ENCODE results near the gene GLRA3. TPM values are rescaled to one million over a fixed set of nuclear protein-coding genes. Genes with fewer than 3 reads are reported as not detected.

Gene GLRA3
- total and polyA plus RNA-seq, 2 donors (not counting 3 experiments of a cell fraction or from before 2014, with no cell fraction given) = not detected

DNA sequence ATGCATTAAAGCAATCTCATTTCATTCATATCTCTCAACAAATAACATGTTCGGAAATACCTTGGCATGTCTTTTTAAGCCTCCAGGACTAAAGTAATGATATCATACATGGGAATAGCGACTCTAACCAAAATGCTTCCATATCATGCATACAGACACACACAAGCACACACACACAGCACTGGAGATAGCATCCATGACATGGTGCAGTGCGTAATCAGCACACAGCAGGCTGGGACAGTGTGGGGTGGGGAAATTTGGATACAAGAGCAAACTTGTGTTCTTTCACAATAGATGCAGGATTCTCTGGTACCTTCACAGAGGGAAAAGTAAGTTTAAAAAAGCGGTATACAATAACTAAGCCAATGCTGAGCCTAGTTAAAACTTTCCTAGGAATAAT lies 174.4 kb downstream of the GLRA3 start:
- ChIA-PET POLR2A (no interaction called here), CTCF (no interaction called here)
- dilution Hi-C loops (cut with MboI; ENCODE audit: extremely low pct_ligation_motif_present, low sequenced_read_pairs) (no loop called here), intact Hi-C loops (cut with micrococcal nuclease) (no loop called here)
- FAIRE-seq = no peak
- no peak overlapping the region for H3K27ac ChIP-seq (ENCODE audit: insufficient read depth, low read depth, low read length)
- TF ChIP-seq, protein P1, sequence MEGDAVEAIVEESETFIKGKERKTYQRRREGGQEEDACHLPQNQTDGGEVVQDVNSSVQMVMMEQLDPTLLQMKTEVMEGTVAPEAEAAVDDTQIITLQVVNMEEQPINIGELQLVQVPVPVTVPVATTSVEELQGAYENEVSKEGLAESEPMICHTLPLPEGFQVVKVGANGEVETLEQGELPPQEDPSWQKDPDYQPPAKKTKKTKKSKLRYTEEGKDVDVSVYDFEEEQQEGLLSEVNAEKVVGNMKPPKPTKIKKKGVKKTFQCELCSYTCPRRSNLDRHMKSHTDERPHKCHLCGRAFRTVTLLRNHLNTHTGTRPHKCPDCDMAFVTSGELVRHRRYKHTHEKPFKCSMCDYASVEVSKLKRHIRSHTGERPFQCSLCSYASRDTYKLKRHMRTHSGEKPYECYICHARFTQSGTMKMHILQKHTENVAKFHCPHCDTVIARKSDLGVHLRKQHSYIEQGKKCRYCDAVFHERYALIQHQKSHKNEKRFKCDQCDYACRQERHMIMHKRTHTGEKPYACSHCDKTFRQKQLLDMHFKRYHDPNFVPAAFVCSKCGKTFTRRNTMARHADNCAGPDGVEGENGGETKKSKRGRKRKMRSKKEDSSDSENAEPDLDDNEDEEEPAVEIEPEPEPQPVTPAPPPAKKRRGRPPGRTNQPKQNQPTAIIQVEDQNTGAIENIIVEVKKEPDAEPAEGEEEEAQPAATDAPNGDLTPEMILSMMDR (IDR thresholded peaks at IDR 0.05; ENCODE audit: extremely low read depth in 1 of 2, insufficient read depth in 1 of 2, low read depth in 1 of 2, low read length in 2 of 2) = no peak
- no peak for TF ChIP-seq JUN (IDR thresholded peaks at IDR 0.05; ENCODE audit: borderline replicate concordance, insufficient read depth, insufficient read length, low read depth)
- TF ChIP-seq MYC (IDR thresholded peaks at IDR 0.05; ENCODE audit: low read depth, low read length) = no peak
- TF ChIP-seq GATA2 (IDR thresholded peaks at IDR 0.05; ENCODE audit: insufficient read depth, insufficient read length, low read depth, low read length) = no peak
- no peak for TF ChIP-seq EZH2 (IDR thresholded peaks at IDR 0.05; ENCODE audit: borderline replicate concordance, low read depth, low read length, severe bottlenecking)
- no peak for TF ChIP-seq POLR2A (IDR thresholded peaks at IDR 0.05; ENCODE audit: low read depth, low read length)
- TF ChIP-seq FOS (IDR thresholded peaks at IDR 0.05; ENCODE audit: borderline replicate concordance, insufficient read depth, low read length) = no peak
- no peak for TF ChIP-seq POLR2AphosphoS5 (IDR thresholded peaks at IDR 0.05; ENCODE audit: insufficient read depth, low read depth, low read length)
- TF ChIP-seq, protein P2, sequence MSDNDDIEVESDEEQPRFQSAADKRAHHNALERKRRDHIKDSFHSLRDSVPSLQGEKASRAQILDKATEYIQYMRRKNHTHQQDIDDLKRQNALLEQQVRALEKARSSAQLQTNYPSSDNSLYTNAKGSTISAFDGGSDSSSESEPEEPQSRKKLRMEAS (IDR thresholded peaks at IDR 0.05; ENCODE audit: insufficient read depth, insufficient read length) = no peak
- no peak overlapping the region for H2AFZ ChIP-seq (ENCODE audit: low read depth, low read length)
- no peaks in the 10 kb centered on the region for H3K9me3 ChIP-seq (replicated peaks; ENCODE audit: control insufficient read depth, insufficient read depth, low read length)
- no peaks in the 10 kb centered on the region for H3K79me2 ChIP-seq (ENCODE audit: control insufficient read depth, insufficient read depth, low read length)
- H3K27me3 ChIP-seq (ENCODE audit: control insufficient read depth in 2 of 2, insufficient read depth in 2 of 2, low read length in 2 of 2) = no peaks in the 10 kb centered on the region
- H3K36me3 ChIP-seq (ENCODE audit: control insufficient read depth in 2 of 2, extremely low read depth in 1 of 2, insufficient read depth in 2 of 2, low read length in 2 of 2) = no peaks in the 10 kb centered on the region
- no peak overlapping the region for H3K9ac ChIP-seq (replicated peaks; ENCODE audit: extremely low read depth, insufficient read depth, low read length)
- no peaks in the 10 kb centered on the region for H3K9me1 ChIP-seq (replicated peaks; ENCODE audit: control insufficient read depth, extremely low read depth, insufficient read depth, low read length)
- H4K20me1 ChIP-seq (replicated peaks; ENCODE audit: control insufficient read depth, extremely low read depth, insufficient read depth, low read length) = no peaks in the 10 kb centered on the region
- H3K4me2 ChIP-seq (ENCODE audit: insufficient read depth, low read length) = no peak overlapping the region
- no peak for DNase-seq (ENCODE audit: low read depth, low spot score)
- BruUV-seq (replicated peaks) = no TSS peak
- H3K4me3 ChIP-seq (replicated peaks in 1 of 3; ENCODE audit: insufficient read depth in 1 of 3, low read depth in 1 of 3, low read length in 3 of 3) = no peak overlapping the region
- no peaks in the 10 kb centered on the region for H3K4me1 ChIP-seq (ENCODE audit: control insufficient read depth, extremely low read depth, insufficient read depth, low read length)
